ENCODE measurements around the gene CMTM7. TPM values are rescaled to one million over a fixed set of nuclear protein-coding genes. Genes with fewer than 3 reads are reported as not detected.

The CMTM7 gene
- total RNA-seq, 4 donors from 2014 or later: 9.8 to 12.3 (median 11.4) TPM

GRCh38 chr3:32397941-32398340 is 6.3 kb downstream of the CMTM7 start:
- no peak for DNase-seq (ENCODE audit: low spot score in 2 of 2)
- TF ChIP-seq CTCF (IDR thresholded peaks at IDR 0.05) (no peak), POLR2A (IDR thresholded peaks at IDR 0.05) (no peak)
- intact Hi-C loops (cut with DNase I; ENCODE audit: low total_unique reads): no loop called here
- WGBS, 2 donors: 61 to 66% methylated on average over 2 of the region's 2 CpGs
- no peak overlapping the region for H3K4me3 ChIP-seq (ENCODE audit: low read depth, poor library complexity, severe bottlenecking)

- TF ChIP-seq CTCF (IDR thresholded peaks at IDR 0.05) (no peak), POLR2A (IDR thresholded peaks at IDR 0.05) (no peak)
- 76 to 79% methylated on average over 10 of the region's 10 CpGs for WGBS, 2 donors
- DNase-seq (ENCODE audit: low spot score in 2 of 2): no peak
- intact Hi-C loops (cut with DNase I; ENCODE audit: low total_unique reads): no loop called here
- no peak overlapping the region for H3K4me3 ChIP-seq (ENCODE audit: low read depth, poor library complexity, severe bottlenecking)
Observed at GRCh38 chr3:32398531-32398930, 6.9 kb downstream of the CMTM7 start.

- H3K4me3 ChIP-seq (ENCODE audit: low read depth, poor library complexity, severe bottlenecking): no peak overlapping the region
- 27 to 59% methylated on average over 2 of the region's 2 CpGs for WGBS, 2 donors
- no peak for DNase-seq (ENCODE audit: low spot score in 2 of 2)
- intact Hi-C loops (cut with DNase I; ENCODE audit: low total_unique reads): no loop called here
- TF ChIP-seq POLR2A (IDR thresholded peaks at IDR 0.05): no peak
- TF ChIP-seq CTCF (IDR thresholded peaks at IDR 0.05): no peak
Observed at GRCh38 chr3:32399030-32399620, 7.5 kb downstream of the CMTM7 start.

GRCh38 chr3:32401126-32401525 is 9.5 kb downstream of the CMTM7 start:
- DNase-seq (ENCODE audit: low spot score in 2 of 2): no peak

GRCh38 chr3:32401556-32402081 is 10.0 kb downstream of the CMTM7 start:
- intact Hi-C loops (cut with DNase I; ENCODE audit: low total_unique reads): no loop called here
- TF ChIP-seq POLR2A (IDR thresholded peaks at IDR 0.05) (no peak), CTCF (IDR thresholded peaks at IDR 0.05) (no peak)
- 1 to 4% methylated on average over 25 to 38 of the region's 41 CpGs for WGBS, 2 donors
- DNase-seq (ENCODE audit: low spot score in 2 of 2): peak; percentile 47 to 94
- H3K4me3 ChIP-seq (ENCODE audit: low read depth, poor library complexity, severe bottlenecking): peak overlapping the region; percentile 12

More at GRCh38 chr3:32401126-32401525, 9.5 kb downstream of the CMTM7 start:
- TF ChIP-seq CTCF (IDR thresholded peaks at IDR 0.05): no peak
- TF ChIP-seq POLR2A (IDR thresholded peaks at IDR 0.05): no peak
- no peak overlapping the region for H3K4me3 ChIP-seq (ENCODE audit: low read depth, poor library complexity, severe bottlenecking)
- intact Hi-C loops (cut with DNase I; ENCODE audit: low total_unique reads): no loop called here
- 26 to 30% methylated on average over 7 to 11 of the region's 11 CpGs for WGBS, 2 donors

- TF ChIP-seq POLR2A (IDR thresholded peaks at IDR 0.05) (no peak), CTCF (IDR thresholded peaks at IDR 0.05) (no peak)
- no peak for DNase-seq (ENCODE audit: low spot score in 2 of 2)
- 40 to 46% methylated on average over 3 of the region's 3 CpGs for WGBS, 2 donors
- no peak overlapping the region for H3K4me3 ChIP-seq (ENCODE audit: low read depth, poor library complexity, severe bottlenecking)
- intact Hi-C loops (cut with DNase I; ENCODE audit: low total_unique reads): no loop called here
Observed at GRCh38 chr3:32403663-32404062, 12.0 kb downstream of the CMTM7 start.
